Measurements from ENCODE around the gene SYCE1L. TPM values are rescaled to one million over a fixed set of nuclear protein-coding genes. Genes with fewer than 3 reads are reported as not detected.

SYCE1L gene
- total and polyA plus RNA-seq, 2 of the 4 experiments (the other 2 are of a cell fraction) = 0.10 TPM; not detected in 1

DNA sequence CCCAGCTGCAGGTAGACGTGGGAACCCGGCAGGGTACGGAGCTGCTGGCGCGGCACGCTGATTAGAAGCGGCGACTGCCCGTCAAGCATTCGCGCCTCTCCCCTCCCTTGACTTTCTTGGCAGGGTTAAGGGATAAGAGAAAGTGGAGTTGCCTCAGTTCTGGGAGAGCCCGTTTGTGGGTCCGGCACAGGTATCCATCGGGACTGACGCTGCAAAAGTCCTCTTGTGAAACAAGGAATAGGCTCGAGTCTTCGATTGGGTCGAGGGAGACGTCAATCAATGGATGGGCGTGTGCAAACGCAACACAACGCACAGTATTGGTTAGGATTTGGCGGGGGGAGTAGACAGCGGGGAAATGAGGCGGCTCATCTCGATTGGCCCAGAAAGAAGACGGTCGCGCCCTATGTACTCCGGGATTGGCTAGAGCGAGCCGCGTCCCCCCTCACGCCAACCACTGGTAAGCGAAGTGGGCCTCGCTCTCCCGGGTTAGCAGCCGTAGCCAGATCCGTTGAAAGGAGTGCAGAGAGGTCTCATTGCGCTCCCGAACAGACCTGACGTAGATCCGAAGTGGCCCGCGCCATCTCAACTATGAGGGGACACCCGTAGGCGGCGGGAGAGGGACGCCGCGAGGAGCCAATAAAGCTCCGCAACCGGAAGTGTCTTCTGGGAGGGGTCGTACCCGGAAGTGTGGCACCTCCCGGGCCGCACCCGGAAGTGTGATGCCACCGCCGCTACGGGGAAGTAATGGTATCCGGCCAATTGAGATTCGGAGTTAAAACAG lies 8.5 kb upstream of the SYCE1L start, which contains the start of gene MON1B (continued):
- TF ChIP-seq, protein P1, sequence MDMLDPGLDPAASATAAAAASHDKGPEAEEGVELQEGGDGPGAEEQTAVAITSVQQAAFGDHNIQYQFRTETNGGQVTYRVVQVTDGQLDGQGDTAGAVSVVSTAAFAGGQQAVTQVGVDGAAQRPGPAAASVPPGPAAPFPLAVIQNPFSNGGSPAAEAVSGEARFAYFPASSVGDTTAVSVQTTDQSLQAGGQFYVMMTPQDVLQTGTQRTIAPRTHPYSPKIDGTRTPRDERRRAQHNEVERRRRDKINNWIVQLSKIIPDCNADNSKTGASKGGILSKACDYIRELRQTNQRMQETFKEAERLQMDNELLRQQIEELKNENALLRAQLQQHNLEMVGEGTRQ (IDR thresholded peaks at IDR 0.05; ENCODE audit: low read depth, low read length) = no peak

DNA sequence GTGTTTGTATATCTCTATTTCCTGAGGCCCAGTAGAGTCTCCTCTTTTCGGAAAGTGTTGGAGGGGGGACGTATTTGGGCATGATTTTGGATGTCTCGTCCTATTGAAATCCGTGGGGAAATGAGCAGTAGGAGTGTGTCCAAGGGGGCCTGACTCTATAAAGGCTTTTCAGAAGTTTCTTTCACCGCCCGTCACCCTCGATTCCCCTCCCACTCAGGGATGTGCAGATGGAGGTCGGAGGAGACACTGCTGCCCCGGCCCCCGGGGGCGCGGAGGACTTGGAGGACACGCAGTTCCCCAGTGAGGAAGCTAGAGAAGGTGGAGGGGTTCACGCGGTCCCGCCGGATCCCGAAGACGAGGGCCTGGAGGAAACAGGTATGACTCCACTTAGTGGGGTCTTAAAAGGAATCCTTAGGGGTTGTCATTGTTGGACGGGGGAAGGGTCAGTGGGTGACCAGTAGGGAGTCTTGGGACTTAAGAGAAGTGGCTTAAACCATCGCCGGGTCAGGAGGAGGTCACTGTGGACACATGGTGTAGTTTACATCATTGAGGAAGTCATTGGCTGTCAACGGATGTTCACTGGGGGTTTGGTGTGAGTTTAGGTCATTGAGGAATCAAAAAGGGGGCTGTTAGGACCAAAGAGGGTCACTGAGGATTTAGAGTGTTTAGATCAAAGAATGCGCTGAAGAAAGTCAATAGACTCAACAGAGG lies 7.8 kb upstream of the SYCE1L start:
- WGBS, 2 experiments (ENCODE audit: extremely low coverage in 2 of 2, insufficient read length in 1 of 2) = 11% methylated on average over 8 of the region's 24 CpGs; no CpG with 5 or more reads in 1 of the 2 experiments
- H3K9ac ChIP-seq (ENCODE audit: low read depth, low read length) = peak overlapping the region; percentile 67
- peaks cover 16 to 26% of the 10 kb centered on the region in 2 experiments for H3K79me1 ChIP-seq (ENCODE audit: low read depth in 1 of 2, low read length in 2 of 2)
- no peaks in the 10 kb centered on the region for H3K4me1 ChIP-seq (ENCODE audit: control insufficient read depth, insufficient read depth, low read length)
- no peak overlapping the region for H2BK15ac ChIP-seq (ENCODE audit: low read depth, low read length)
- no peak overlapping the region for H2BK120ac ChIP-seq (ENCODE audit: low read depth, low read length)
- in situ Hi-C loops (cut with MboI; ENCODE audit: low sequenced_read_pairs) = no loop called here
- peaks cover 26% of the 10 kb centered on the region for H3K36me3 ChIP-seq (ENCODE audit: control insufficient read depth, insufficient read depth, low read length)
- ChIA-PET POLR2A (ENCODE audit: unreplicated experiment) (no interaction called here), CTCF (interaction anchor here (0.5 kb wide), 1 partner anchor 11 kb away, joined by 3 read pairs; no protein-coding TSS in a partner anchor)
- BruUV-seq (replicated peaks) = no TSS peak
- H3K9me1 ChIP-seq (ENCODE audit: insufficient read depth, low read length) = peaks cover 6% of the 10 kb centered on the region
- H3K4me2 ChIP-seq (ENCODE audit: low read depth, low read length) = peak overlapping the region; percentile 98
- H2AK5ac ChIP-seq (ENCODE audit: low read depth, low read length) = peak overlapping the region; percentile 20
- ATAC-seq (ENCODE audit: low read depth) = peak; percentile 2
- H2AFZ ChIP-seq (replicated peaks; ENCODE audit: low read length, poor library complexity) = peak overlapping the region; percentile 91
- peak overlapping the region; percentile 31 to 95 for H4K8ac ChIP-seq (ENCODE audit: low read depth in 2 of 2, low read length in 2 of 2)
- peak overlapping the region; percentile 73 for H3K4ac ChIP-seq (ENCODE audit: low read depth, low read length)
- intact Hi-C loops (cut with micrococcal nuclease) = no loop called here
- no peaks in the 10 kb centered on the region for H3K27me3 ChIP-seq (ENCODE audit: control insufficient read depth, insufficient read depth, low read length)
- H2AK9ac ChIP-seq (replicated peaks; ENCODE audit: low read depth, low read length, poor library complexity) = peak overlapping the region; percentile 88
- peak overlapping the region; percentile 84 for H3K23ac ChIP-seq (ENCODE audit: low read depth, low read length)
- DNase-seq = no peak
- H3K27ac ChIP-seq (ENCODE audit: insufficient read depth, low read length) = peak overlapping the region; percentile 86
- peak overlapping the region; percentile 47 for H4K91ac ChIP-seq (ENCODE audit: insufficient read depth, low read depth, low read length)
- no peaks in the 10 kb centered on the region for H4K20me1 ChIP-seq (ENCODE audit: insufficient read depth, low read length)
- H2BK5ac ChIP-seq (ENCODE audit: low read depth, low read length, poor library complexity, severe bottlenecking) = peak overlapping the region; percentile 63
- H3K56ac ChIP-seq (ENCODE audit: extremely low read depth, insufficient read depth, low read length) = peak overlapping the region; percentile 79
- H2BK20ac ChIP-seq (ENCODE audit: low read depth, low read length) = no peak overlapping the region
- TF ChIP-seq, protein P1 (IDR thresholded peaks at IDR 0.05; ENCODE audit: low read depth, low read length) = no peak
- no peak for TF ChIP-seq RAD21 (IDR thresholded peaks at IDR 0.05; ENCODE audit: low read length)
- peak; percentile 2; the same call in 1 of the 2 replicates for TF ChIP-seq MXI1 (IDR thresholded peaks at IDR 0.05; ENCODE audit: borderline replicate concordance, low read depth, low read length)
- peak overlapping the region; percentile 30 for H3K18ac ChIP-seq (ENCODE audit: low read depth, low read length)
- dilution Hi-C loops (cut with HindIII; ENCODE audit: low sequenced_read_pairs, unreplicated experiment) = no loop called here
- peak overlapping the region; percentile 64 for H3K14ac ChIP-seq (replicated peaks; ENCODE audit: low read depth, low read length)
- peak overlapping the region; percentile 52 for H3K4me3 ChIP-seq (ENCODE audit: insufficient read depth, low read depth, low read length)
- H3K9me3 ChIP-seq (ENCODE audit: control insufficient read depth, insufficient read depth, low read length) = no peaks in the 10 kb centered on the region
- peak overlapping the region; percentile 75 for H4K5ac ChIP-seq (ENCODE audit: low read depth, low read length)

Data from IMR-90 (cell line).